Left renal pelvis (tissue), 4 donors: ENCODE results near the gene ASB1. TPM values are rescaled to one million over a fixed set of nuclear protein-coding genes. Genes with fewer than 3 reads are reported as not detected.
A peak's percentile ranks its signal among the peaks of the same experiment; 100 is the strongest.

Source experiments
- DNase-seq, 4 donors: peaks; one replicate each; pipeline ENCODE4 v3.0.0-alpha.2; 2013; ENCODE audit warnings: low read depth in 4 of 4, low spot score in 3 of 4
- polyA plus RNA-seq, 4 donors: library from polyadenylated mRNA; unstranded; fragments of 120-200 nt; gene quantifications; one replicate each; pipeline ENCODE4 v1.2.1, GENCODE V29; 2013; ENCODE audit not compliant: insufficient read length in 4 of 4

The ASB1 gene, protein sequence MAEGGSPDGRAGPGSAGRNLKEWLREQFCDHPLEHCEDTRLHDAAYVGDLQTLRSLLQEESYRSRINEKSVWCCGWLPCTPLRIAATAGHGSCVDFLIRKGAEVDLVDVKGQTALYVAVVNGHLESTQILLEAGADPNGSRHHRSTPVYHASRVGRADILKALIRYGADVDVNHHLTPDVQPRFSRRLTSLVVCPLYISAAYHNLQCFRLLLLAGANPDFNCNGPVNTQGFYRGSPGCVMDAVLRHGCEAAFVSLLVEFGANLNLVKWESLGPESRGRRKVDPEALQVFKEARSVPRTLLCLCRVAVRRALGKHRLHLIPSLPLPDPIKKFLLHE
- 10 to 100 TPM; 28.5 to 34.2 (median 29.9) TPM for polyA plus RNA-seq

DNA sequence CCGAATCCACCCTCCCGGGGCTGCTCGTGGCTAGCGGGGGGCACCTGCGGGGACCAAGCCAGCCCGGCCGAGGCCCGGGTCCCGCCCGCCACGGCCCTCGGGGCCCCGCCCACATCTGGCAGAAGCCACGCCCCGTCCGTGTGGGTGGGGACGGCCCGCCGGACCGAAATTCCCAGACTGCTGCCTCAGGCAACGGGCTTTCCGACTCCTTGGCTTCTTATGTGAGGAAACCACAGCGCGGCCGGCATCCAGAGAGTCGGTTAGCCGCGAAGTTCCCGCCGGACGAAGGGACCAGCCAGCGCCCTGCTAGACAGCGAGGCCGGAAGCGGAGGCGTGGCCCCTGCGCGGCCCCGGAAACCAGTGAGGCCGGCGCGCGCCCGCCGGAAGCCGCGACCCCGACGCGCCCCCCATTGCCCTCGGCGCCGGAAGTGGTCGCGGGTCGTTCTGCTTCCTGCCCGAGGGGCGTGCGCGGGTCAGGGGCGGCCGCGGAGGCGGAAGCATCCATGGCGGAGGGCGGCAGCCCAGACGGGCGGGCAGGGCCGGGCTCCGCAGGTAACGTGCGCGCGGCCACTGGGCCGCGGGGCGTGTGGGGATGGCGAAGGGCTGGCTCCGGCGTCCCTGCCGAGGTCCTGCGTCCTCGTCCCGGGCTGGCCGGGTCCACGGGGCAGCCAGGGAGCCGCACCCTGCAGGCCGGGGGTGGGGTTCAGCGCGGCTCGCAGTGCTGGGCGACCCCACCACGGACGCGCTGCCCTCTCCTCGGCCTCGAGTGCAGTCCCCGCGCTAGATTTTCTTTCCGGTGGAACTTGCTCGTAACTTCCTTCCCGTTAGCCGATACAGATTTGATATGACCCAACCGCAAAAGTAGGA lies at the start of gene ASB1:
TSS of gene ASB1 (plus strand) at position 360 of the 867 bp plus-strand sequence. CDS start at position 504, 144 bp downstream.
- peak; percentile 51 to 72 (median 64) for DNase-seq

DNA sequence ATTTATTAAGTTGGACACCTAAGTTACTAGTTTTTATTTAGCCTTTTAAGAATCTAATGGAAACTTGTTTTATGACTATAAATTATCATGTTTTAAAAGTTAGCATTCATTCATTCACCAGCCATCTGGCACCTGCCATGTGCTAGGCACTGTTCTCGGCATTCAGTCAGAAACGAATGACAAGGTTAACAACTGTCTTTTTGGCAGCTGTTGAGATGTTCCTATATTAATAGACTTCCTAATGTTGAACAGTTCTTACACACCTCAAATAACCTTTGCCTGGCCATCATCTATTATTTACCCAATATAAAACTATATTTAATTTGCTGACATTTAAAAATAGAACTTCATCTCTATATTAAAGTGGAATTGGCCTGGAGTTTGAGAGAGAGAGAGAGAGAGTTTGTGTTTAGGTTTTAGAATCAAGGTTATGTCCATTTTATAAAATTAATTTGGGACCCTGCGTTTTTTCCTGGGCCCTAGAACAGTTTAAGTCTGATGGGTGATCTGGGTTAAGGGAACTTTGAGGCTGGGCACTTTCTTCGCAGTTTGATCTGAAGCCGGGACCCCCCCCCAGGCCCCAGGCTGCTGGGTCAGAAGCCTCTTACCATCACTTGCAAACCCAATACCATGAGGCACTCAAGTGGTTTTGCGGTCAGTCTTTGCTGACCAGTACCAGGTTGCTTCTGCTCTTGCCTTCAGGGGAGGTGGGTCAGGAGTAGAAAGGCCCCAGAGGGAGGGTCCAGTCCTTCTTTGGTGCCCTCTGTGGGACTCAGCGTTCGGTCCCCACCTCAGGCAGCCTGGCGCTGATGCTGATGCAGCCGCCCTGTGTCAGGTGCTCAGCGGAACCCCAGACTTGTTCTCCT lies 48.3 kb upstream of the ASB1 start:
- DNase-seq: no peak

DNA sequence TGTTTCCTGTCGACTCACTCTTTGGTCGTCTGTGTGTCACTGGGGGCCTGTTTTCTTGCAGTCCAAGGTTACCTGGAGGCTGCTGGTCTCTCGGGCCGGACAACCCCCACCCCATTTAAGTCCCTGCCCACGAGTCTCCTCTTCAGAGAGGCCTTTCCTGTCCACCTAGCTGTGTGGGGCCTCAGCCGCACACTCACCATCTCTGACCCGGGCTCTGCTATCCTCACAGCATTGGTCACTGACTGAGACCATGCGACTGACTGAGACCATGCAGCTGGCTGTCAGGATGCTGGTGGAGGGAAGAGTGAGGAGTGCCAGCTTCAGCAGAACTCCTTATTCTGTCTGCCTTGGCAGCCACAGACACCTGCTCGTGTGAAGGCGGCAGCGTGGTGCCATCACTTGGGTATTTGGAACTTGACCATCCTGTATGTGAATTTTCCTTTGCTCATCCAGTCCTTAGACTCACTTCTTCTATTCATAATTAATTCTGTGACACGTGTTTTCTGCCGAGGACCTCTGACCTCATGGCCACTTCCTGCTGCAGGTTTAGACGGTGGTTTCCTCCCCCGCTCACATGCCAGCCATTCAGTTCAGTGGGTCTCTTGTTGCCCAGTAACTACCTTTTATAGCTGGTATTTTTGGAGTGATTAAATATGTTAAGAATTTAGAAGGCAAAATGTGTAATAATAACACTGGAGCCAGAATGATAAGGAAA lies 47.5 kb upstream of the ASB1 start:
- peak in 1 of 4 donors; percentile 16 for DNase-seq

DNA sequence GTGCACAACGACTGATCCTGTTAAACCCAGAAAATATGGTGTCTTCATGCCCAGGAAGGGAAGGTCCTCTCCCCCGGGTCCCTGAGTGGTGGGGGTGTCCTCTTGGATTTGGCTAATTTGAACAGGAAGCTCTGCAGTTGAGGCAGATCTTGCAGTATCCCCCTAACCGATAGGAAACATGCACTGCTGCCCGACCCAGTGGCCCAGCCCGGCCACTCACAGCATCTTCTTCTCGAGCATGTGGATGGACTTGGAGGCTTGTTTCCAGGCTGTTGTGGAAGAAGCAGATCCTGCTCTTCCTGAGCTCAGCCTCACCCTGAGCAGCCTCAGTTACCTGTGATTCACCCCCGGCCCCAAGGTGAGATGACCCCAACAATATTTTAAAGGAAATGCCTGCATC lies 46.4 kb upstream of the ASB1 start:
- no peak for DNase-seq

DNA sequence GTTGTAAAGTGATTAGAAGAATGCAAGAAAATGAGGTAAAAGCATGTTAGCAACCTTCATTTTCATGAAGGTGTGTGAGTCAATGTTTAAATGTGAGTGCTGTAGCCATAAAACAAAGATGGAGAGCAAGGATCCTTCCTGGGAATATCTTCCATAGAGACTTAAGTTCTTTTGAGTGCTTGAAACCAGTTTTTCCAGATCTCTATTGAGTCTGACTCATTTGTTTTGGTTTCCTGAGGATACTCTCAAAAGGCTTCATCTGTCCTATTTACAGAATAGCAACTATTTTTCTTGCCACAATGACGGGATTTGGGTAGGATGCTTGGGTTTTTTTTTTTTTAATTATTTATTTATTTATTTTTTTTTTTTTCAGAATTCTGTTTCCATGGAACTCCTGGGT lies 45.9 kb upstream of the ASB1 start:
- no peak for DNase-seq

DNA sequence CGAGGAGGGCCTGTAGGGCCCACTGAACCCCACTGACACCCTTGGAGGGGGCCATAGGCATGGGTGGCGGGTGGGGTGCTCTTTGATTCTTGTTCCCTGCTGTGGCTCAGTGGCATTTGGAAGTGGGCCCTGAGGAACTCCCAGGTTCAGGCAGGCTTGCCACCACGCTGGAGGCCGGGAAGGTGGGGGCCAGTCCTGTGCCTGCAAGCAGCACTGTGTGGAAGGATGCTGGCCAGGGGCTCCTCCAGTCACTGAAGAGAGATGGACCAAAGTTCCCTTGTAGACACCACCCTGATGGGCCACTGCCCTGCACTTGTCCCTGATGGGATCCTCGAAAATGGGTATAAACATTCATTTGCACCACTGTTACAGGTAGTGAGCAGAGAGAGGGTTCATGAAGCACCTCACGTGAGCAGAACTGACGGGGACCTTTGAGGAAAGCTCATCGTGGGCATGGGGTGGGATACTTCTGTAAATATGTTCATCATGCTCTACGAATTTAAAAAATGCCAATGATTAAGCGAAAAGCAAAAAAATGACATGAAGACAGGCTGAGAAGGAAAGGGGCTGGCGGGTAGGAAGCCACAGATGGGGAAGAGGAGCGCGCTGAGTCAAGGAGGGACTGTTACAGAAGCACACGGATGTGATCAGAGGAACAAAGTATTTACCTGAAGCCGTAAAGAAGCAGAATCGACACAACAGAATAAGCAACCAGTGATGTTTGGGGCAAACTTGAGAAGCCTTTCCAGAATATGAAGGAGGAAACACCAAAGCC lies 45.2 kb upstream of the ASB1 start:
- DNase-seq: no peak

DNA sequence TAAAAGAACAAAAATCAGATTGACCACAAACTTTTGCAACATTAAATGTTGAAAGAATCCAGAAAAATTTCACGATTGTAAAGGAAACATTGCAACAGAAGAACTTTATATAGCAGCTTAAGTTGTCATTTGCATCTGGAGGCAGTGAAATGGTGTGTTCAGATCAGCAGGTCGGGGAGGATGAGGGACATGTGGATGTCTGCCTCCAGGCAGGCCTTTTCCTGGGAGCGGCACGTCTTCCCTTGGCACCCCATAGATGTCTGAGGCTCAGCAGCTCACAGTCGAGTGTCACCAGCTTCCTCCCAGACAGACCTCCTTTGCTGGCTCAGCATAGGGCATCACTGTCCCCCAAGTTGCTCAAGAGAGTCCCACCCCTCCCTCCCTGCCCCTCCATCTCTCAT lies 44.3 kb upstream of the ASB1 start:
- no peak for DNase-seq

DNA sequence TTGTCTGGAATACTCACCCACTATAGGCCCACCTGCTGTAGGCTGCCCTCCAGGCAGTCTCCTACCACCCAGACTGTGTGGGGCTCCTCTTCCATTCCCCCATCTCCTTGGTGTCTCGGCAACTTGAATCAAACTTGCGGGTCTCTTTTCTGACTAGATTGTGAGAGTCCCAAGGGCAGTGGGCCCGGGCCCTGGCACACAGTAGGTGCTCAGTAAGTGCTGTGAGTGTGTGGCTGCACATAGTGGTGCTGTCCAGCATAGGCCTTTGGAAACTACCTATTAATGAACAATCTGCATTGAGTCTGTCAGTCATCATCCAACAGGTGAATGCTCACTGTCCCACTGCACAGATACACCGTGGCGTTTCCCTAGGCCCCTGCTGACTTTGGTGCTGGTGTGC lies 43.6 kb upstream of the ASB1 start:
- no peak for DNase-seq

DNA sequence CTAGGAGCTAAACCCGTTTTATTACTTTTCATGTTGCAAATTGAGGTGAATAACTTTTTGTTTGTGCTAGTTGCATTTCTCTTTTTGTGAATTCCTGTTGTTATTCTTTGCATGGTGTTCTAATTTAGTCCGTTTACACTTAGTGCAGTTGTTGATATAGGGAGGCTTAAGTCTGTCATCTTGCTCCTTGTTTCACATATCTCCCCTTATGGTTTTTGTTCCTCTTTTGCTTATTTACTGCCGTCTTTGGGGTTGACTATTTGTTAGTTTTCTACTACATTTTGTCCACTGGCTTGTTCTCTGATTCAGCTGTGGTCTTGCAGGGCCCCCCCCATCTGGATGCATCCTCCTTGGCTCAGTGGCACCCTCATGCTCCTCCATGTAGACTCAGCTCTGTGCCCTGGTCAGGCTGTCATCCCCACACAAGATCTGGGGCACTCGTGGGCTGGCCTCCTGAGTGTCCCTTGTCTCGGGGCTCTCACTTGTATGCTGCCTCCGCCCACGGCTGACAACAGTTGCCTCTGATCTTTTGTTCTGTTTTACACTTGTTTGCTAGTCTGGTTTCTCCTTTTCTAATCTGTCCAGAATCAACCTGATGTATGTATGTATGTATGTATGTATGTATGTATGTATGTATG lies 42.9 kb upstream of the ASB1 start:
- no peak for DNase-seq

DNA sequence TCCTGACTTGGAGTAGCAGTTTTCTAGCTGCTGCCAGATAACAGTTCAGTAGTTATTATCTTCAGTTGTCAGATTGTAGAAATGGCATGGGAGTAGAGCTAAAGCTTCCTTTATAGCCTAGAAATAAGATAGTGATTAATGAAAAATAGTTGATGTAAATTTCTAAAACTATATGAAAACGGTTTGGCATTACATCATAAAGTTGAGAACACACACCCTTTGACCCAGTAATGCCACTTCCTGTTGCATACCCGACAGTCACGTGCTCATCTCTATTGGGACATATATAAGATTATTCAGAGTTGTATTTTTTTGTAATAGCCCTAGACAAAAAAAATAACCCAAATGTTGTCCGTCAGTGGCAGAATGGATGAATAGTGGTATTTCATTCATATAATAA lies 39.4 kb upstream of the ASB1 start:
- no peak for DNase-seq

DNA sequence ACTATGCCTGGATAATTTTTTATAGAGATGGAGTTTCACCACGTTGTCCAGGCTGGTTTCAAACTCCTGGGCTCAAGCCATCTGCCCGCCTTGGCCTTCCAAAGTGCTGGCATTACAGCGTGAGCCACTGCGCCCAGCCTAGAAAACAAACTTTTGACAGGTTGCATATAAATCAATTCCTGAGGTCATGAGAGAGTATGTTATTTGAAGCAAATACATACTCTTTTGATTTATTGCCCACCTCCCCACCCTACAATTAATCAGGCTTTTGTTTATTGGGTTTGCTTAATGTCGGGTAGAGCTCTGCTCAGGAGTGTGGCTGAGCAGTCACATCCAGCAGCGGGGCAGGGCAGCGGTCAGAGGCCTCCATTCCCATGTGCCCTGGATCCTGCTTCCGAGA lies 37.9 kb upstream of the ASB1 start:
- DNase-seq: no peak

DNA sequence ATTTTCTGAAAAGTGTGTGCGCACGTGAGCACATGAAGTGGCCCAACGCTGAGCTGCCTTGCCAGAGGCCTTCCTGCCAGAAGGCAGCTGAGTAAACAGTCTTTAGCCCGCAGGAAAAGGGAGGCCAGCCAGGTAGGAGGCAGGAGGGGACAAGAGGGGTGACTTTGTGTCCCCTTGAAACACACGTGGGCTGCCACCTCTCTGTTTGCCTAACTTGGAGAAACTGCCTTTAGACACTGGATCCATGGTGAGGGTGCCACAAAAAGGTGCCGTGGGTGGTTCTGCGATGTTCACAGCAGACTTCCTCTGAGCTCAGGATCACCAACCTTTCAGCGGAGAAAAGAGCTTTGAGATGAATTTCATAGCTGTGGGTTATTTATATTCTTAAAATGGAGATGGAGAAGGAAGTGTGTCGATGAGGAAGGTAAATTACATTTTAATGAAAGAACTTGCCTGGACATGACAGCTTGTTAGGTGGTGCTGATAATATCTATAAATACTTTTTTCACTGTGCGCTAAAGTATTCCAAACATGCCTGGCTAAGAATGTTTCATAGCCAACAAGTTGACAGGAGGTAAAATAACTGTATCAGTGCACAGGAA lies 36.6 kb upstream of the ASB1 start:
- DNase-seq: no peak

DNA sequence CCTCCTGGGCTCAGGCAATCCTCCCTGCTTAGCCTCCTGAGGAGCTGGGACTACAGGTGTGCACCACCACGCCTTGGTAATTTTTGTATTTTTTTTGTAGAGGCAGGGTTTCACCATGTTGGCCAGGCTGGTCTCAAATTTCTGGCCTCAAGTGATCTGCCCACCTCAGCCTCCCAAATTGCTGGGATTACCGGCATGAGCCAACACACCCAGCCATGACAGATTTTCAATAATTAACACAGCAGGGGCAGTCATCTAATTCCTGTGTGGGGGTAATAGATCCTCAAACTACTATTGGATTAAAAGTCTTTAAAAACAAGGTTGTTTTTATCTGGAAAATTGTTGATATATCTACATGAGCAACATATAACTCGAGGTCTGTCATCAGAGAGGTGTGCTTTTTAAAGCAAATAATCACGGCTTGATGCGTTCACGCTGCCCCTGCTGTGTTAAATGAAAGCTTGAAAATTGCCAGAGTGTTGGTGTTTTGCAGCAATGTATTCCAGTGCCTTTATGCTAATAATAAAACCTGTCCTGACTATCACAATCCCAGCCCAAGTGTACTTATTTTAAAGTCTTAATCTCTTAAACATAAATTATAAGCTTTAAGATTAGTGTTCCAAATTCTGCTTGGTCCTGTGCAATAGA lies 35.6 kb upstream of the ASB1 start:
- no peak for DNase-seq

DNA sequence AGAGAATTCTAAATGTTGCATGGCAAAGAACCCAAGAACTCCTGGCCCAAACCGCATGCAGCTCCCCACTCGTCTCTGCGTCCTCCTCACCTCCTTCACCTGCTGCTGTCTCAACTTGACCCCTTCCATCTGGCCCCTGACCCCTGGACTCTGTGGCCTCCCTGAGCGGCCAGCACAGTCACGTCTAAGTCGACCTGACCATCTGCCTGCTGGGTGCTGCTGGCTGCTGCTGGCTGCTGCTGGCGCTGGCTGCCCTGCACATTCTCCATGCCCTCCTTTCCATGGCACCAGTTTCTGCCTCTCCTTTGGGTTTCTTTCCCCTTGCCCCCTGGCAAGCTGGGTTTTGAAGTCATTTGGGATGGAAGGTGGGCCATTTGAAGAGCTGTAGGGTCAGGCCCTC lies 30.1 kb upstream of the ASB1 start:
- DNase-seq: no peak

DNA sequence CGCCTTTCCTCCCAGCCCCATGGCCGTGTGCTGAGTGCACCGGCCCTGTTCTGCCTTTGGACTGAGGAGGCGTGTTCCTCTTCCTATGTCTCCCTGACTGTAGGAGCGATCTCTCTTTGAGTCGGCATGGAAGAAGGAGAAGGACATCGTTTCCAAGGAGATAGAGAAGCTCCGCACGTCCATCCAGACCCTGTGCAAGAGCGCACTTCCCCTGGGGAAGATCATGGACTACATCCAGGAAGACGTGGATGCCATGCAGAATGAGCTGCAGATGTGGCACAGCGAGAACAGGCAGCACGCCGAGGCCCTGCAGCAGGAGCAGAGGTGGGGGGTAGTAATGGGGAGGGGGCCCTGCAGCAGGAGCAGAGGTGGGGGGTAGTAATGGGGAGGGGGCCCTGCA lies 29.4 kb upstream of the ASB1 start:
- no peak for DNase-seq

DNA sequence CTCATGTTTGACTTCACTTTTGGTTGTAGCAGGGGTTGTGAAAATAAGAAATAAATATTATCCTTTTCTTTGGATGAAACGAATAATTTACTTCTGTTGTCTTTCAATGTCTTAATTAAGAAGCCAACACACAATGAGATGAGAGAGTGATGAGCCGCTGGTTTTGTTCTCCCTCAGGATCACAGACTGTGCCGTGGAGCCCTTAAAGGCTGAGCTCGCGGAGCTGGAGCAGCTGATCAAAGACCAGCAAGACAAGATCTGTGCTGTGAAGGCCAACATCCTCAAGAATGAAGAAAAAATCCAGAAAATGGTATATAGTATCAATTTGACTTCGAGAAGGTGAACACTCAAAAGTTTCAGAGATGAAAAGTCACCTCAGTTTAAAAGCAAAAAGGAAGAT lies 28.1 kb upstream of the ASB1 start:
- DNase-seq: no peak

DNA sequence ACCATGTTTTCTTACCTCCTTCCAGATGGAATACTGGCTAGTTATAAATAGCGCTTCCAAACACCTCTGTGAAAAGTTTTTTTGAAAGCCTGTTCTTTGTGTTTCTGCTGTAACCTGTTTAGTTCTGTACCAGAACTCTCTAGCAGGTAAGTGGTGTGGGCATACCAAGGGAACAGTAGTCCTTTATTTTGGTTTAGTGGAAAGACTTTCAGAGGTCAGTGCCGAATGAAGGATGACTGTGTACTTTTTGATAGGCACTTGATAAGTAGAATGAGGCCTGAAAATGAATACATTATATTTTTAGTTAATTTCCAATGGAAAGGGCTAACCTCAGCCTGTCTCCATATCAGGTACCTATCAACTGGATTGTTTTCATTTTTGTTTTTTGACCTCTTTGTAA lies 27.6 kb upstream of the ASB1 start:
- no peak for DNase-seq

DNA sequence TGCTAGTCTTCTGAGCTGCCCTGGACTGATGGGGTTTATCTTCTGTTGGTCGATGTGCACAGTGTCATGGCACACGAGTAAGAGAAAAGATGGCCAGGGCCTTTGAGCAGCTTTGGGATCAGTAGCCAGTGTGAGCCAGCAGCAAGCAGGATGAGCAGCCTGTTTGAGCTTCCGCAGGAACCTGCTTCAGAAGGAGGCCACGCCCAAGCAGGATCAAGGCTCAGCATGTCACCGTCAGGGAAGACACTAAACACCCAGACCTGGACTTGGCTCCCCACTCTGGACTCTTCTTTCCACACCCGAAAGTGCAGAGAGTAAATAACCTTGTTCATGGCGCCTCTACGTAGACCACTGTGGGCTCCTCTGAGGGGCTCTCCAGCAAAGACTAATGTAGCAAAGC lies 25.2 kb upstream of the ASB1 start:
- no peak for DNase-seq
